Inflammatory macrophage treated with lipopolysaccharide for 4 hours (primary cell): ENCODE results near the gene CHCHD1.
A peak's percentile ranks its signal among the peaks of the same experiment; 100 is the strongest.
"Not testable (repeated sequence)": the region's sequence is repeated elsewhere in the genome, so short reads cannot be mapped to it uniquely, and the experiment has no call there.

Experiments
- DNase-seq: peaks from one replicate; pipeline ENCODE4 v3.0.0-alpha.2; 2020

The CHCHD1 gene

DNA sequence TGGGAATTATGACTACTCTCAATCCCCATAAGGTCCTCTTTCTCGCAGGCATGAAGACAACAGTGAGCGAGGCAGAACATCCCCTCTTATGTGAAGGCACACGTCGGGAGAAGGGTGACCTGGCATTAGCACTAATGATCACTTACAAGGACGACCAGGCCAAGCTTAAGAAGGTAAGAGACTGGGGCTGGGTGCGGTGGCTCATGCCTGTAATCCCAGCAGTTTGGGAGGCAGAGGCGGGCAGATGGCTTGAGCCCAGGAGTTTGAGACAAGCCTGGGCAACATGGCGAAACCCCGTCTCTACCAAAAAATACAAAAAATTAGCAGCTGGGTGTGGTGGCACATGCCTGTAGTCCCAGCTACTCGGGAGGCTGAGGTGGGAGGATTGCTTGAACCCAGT is 13.6 kb downstream of the CHCHD1 start:
- DNase-seq: not testable (repeated sequence)

GRCh38 chr10:73796035-73796434 is 14.2 kb downstream of the CHCHD1 start:
- DNase-seq: not testable (repeated sequence)

DNA sequence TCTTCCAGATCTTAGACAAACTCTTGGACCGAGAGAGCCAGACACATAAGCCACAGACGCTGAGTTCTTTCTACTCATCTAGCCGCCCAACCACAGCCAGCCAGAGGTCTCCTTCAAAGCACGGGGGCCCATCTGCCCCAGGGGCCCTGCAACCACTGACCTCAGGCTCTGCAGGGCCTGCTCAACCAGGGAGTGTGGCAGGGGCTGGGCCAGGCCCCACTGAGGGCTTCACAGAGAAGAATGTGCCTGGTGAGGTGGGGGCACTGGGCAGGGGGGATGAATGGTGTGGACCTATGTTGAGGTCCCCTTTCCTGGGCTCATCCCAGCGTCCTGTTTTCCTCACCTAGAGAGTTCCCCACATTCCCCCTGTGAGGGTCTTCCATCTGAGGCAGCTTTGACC is 14.9 kb downstream of the CHCHD1 start:
- no peak for DNase-seq

DNA sequence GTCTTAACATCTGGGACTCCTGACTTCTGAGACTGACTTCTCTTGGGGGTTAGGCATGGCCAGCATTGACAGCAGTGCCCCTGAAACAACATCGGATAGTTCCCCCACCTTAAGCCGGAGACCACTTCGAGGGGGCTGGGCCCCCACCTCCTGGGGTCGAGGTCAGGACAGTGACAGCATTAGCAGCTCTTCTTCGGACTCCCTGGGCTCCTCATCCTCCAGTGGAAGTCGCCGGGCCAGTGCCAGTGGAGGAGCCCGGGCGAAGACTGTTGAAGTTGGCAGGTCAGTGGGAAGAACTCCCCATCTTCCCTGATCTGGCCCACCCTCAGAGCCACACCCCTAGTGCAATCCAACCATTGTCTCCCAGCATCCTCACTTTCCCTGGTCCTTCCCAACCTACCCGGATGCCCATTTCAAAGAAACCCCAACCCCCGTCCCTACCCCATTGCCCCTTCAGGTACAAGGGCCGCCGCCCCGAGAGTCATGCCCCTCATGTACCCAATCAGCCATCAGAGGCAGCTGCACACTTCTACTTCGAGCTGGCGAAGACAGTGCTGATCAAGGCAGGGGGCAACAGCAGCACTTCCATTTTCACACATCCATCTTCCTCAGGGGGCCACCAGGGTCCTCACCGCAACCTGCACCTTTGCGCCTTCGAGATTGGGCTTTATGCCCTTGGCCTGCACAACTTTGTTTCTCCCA is 15.6 kb downstream of the CHCHD1 start:
- no peak for DNase-seq

- DNase-seq: no peak
Observed at GRCh38 chr10:73798087-73798486, 16.2 kb downstream of the CHCHD1 start.

DNA sequence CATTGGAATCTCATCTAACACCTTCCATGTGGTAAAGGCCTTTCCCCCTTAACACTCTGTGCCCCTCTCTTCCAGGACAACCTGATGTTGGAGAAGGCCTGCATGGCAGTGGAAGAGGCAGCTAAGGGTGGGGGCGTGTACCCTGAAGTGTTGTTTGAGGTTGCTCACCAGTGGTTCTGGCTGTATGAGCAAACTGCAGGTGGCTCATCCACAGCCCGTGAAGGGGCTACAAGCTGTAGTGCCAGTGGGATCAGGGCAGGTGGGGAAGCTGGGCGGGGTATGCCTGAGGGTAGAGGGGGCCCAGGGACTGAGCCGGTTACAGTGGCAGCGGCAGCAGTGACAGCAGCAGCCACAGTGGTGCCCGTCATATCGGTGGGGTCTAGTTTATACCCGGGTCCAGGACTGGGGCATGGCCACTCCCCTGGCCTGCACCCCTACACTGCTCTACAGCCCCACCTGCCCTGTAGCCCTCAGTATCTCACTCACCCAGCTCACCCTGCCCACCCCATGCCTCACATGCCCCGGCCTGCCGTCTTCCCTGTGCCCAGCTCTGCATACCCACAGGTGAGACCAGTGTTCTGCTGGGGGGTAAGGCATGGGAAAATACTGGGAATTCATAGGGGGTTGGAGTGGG is 17.2 kb downstream of the CHCHD1 start:
- DNase-seq: no peak

- no peak for DNase-seq
Observed at GRCh38 chr10:73799899-73800559, 18.2 kb downstream of the CHCHD1 start.

DNA sequence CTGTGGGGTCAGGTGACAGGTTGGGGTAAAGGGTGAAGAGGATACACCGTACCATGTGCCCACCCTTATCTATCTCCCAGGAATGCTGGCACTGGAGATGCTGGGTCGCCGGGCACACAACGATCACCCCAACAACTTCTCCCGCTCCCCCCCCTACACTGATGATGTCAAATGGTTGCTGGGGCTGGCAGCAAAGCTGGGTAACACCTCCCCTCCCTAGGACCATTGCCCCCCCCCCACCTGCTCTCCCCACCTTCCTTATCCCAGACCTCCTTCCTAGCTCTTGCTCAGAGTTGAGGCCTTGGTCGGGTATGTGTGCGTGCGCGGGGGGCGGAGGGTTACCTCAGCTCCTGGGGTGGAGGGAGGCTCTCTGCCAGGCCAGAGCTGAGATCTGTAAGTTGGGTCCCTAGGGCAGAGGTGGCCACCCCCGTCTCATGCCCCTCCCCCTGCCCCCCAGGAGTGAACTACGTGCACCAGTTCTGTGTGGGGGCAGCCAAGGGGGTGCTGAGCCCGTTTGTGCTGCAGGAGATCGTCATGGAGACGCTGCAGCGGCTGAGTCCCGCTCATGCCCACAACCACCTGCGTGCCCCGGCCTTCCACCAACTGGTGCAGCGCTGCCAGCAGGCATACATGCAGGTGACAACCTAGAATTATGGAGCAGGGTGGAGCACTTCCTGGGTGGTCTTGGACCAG is 18.9 kb downstream of the CHCHD1 start:
- no peak for DNase-seq

DNA sequence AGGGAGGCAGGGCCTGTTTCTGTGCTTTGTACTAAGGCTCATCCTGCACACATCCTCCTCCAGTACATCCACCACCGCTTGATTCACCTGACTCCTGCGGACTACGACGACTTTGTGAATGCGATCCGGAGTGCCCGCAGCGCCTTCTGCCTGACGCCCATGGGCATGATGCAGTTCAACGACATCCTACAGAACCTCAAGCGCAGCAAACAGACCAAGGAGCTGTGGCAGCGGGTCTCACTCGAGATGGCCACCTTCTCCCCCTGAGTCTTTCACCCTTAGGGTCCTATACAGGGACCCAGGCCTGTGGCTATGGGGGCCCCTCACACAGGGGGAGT is 19.4 kb downstream of the CHCHD1 start:
- no peak for DNase-seq

DNA sequence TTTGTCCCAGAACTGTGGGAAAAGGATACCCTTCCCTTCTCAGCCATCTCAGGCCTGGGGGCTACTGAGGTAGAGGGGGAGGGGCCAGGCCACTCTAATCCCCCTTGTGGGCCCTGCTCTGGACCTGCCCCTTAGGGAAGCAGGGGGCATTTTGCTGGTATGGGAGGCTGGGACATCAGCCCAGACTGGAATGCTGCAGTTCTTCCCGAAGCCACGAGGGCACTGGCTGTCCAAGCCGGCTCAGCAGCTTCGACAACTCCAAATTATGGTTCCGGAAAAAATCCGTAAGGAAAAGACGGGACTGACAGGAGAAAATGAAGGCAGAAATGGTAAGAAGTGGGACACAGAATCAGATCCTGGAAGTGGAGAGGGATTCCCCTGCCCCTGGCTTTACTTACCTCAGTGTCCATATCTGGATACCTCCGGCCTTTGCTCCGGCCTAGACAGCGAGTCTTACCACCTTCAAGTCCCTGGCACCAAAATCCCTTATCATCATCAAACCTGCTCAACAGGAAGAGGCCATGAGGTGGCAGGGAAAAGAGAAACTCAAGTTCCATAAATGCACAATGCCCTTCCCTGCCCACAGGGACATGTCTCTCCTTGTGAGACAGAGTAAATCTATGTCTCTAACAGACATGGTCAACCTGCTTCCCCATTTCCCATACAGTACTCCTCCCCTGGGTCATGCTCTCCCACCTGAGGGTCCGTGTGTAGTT is 20.6 kb downstream of the CHCHD1 start:
- no peak for DNase-seq

GRCh38 chr10:73803680-73804286 is 21.9 kb downstream of the CHCHD1 start:
- DNase-seq: peak; percentile 76

- DNase-seq: no peak
Observed at GRCh38 chr10:73806176-73806950, 24.5 kb downstream of the CHCHD1 start.

GRCh38 chr10:73807471-73807870 is 25.6 kb downstream of the CHCHD1 start:
- no peak for DNase-seq

DNA sequence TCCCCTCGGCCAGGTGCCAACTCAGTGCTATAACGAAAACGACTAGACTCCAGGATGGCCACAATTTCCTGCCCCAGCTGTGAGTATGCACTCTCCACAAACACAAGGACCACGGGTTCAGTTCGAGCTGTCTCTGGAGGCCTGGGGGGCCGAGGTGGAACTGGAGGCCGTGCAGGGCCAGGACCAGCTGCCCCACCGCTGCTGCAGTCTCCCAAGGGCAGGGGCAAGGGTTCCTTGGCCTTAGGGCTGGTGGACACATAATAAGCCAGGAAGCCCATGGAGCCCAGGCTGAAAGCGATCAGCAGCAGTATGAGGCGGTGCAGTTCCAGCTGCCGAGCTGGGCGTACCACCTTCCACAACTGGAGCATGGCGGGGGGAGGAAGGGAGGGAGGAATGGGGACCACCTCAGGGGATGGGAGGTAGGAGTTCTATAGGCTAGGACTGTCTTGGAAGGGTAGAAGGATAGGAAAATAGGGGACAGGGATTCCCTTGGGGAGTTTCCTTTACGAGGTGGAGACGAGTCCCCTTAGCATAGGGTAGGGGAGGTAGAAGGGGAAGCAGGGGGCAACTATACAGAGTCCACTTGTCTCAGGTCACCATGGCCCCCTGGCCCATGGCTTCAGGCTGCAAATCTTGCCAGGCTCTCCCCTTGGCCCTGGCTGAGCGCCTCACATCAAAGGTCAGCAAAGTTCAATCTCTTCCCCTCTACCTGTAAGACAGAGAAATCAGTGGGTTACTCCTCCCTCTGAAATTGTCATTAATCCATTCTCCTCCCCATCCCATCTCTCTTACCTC is 26.4 kb downstream of the CHCHD1 start:
- DNase-seq: no peak

DNA sequence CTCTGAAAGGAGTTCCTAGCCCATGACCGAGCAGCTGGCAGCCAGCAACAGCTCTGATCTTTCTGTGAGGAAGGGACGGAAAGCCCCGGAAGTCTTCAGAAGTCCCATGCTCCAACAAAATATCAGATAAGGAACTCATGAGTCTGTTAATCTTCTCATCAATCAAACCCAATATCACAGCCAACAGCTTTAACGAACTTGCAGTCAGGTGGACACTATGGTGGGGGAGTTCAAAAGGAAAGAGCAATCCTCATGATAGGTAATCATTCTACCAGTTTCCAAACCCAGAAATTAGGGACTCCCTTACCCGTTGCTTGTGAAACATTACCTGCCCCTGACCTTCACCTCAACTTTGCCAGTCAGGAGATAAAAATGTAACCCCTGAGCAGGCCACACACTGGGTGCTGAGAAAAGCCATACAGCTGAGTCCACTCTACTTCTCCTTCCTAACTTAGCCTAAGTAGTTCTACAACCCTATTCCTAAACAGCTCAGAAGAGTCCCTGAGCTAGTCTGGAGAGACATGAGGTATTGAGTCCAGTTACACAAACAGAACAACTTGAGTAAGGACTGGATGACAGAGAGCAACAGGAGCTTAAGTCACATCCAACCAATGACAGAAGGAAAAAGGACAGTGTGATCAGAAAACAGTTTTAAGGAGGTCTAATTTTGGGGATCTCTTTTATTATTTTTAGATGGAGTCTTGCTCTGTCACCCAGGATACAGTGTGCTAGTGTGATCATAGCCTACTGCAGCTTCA is 27.4 kb downstream of the CHCHD1 start:
- peak; percentile 33 for DNase-seq

DNA sequence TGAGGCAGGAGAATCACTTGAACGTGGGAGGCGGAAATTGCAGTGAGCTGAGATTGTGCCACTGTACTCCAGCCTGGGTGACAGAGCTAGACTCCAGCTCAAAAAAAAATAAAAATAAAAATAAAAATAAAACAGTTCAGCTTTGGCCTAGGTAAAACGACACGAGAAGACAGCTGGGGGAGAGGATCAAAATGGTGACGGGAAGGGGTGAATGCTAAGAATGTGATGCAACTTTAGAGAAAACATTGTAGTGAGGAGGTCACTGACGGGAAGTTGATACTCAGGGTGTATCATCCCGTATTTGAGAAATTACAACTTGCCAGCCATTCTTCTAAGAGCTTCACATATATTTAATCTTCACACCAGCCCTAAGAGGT is 28.5 kb downstream of the CHCHD1 start:
- DNase-seq: peak; percentile 68

- peak; percentile 6 for DNase-seq
Observed at GRCh38 chr10:73810735-73811465, 29.1 kb downstream of the CHCHD1 start.

DNA sequence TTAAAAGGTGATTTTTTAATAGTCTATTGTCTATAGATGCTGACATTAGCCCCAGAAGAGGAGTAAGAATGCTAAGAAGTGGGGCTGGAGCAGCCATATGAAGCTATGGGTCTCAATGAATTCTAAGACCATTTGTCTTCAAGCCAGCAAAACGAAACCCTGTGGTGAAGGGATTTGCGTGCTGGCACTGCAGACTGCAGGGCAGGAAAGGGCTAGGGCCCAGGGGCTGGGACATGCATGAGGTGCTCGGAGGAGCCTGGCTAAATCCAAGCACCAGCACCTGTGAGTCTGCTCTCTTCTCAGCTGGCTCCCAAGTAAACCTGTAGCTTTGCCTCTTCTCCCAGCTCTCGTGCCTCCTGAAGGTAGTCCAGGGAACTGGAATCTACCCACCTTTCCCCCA is 30.8 kb downstream of the CHCHD1 start:
- no peak for DNase-seq

GRCh38 chr10:73813333-73813732 is 31.5 kb downstream of the CHCHD1 start:
- DNase-seq: no peak
